NCI-H1417 (cell line): ENCODE data around the gene ABHD16B.
"Not testable (repeated sequence)": the region's sequence is repeated elsewhere in the genome, so short reads cannot be mapped to it uniquely, and the experiment has no call there.

Source experiments
- DNase-seq, 3 experiments: peaks; one replicate each; lab custom pipeline; 2025; lab: John Stamatoyannopoulos, UW

ABHD16B gene

DNA sequence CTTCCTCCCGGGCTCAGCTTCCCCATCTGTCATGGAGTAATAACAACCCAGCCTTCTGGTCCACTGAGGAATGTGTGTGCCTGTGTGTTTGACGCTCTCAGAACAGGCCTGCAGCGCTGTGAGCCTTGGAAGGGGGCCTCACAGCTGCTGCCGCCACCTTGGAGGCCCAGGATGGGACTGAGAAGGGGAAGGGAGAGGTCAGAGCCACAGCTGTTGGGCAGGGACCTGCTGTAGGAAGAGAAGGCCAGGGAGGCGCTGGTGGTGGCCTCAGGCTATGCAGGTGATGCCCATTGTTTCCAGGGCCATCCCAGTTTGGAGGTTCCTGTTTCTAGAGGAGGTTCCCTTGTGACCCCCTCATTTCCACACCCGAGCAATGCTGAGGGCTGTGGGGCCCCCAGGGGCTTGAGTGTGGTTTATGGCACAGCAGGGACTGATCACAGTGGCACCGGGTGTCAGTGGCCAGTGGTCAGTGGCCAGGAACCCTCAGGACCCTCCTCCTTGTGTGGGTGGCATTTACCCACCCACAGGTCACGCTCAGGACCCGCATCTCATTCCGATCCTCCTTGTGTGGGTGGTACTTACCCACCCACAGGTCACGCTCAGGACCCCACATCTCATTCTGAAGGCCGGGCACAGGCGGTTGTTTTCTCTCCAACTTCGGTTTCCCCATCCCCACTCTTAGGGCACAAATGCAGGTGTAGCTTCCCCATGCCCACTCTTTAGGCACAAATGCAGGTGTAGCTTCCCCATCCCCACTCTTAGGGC lies 17.8 kb downstream of the ABHD16B start:
- no peak for DNase-seq

DNA sequence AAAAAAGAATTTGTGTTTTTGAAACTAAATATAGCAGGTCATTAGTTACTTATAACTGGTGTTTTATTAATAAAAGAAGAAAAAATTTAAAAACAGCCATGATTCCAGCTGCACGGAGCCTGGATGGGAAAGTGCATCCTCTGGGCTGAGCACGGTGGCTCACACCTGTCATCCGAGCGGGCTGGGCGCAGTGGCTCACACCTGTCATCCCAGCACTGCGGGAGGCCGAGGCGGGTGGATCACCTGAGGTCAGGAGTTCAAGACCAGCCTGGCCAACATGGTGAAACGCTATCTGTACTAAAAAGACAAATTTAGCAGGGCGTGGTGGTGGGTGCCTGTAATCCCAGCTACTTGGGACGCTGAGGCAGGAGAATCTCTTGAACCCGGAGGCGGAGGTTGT lies 19.6 kb downstream of the ABHD16B start:
- not testable (repeated sequence) for DNase-seq

- DNase-seq = no peak
Observed at GRCh38 chr20:63881451-63882226, 20.3 kb downstream of the ABHD16B start.

DNA sequence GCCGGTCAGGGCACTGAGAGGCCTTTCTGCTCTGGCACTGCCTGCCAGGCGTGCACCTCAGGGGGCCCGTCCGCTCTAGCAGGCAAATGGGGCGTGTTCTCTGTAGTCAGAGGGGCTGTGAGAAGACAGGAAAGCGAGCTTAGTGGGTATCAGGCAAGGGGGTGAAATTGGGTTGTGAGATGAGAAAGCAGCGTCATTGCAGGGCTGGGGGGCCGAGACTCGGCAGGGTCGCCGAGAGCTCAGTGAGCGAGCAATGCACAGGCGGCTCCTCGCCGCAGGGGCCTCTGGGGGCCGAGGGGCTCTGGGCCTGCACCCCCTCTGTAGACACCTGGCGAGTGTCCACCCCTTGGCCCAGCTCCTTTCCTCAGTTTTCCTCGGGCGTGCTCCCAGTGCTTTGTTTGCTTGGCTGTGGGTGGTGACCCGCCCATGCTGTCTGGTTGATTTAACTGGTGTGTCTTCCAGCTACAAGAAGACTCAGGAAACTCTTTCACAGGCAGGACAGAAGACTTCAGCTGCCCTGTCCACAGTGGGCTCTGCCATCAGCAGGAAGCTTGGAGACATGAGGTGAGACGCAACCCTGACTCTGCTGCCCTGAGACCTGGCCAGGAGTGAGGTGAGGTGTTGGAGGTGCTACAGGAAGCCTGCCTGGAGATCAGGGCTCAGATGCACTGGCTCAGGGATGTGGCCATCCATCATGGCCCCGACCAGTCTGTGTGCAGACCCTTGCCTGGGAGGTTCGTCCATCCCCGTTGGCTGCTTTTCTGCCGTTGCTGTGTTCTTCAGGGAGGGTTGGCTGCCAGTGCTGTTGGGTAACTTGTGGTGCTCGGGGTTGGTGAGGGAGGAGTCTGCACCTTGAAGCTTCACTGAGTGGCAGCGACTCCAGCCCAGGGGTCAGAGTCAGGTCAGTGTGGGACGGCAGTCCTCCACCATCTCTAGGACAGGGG lies 21.2 kb downstream of the ABHD16B start:
- no peak for DNase-seq

DNA sequence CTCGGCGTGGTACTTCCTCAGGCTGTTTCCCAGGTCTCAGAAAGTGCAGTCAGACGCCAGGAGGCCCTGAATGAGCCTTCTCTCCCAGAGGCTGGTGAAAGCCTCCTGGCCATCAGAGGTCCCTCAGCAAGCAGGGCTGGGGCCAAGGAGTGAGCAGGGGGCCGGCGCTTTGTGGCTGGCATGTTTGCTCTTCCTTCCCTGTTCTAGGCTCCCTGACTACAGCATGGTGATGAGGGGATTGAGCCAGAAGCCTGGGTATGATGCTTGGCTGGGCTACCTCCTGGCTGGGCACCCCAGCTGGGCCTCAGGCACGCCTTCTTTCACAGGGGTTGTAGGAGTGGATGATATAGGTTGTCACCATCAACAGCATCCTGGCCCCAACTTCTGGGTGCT lies 21.9 kb downstream of the ABHD16B start:
- no peak for DNase-seq

DNA sequence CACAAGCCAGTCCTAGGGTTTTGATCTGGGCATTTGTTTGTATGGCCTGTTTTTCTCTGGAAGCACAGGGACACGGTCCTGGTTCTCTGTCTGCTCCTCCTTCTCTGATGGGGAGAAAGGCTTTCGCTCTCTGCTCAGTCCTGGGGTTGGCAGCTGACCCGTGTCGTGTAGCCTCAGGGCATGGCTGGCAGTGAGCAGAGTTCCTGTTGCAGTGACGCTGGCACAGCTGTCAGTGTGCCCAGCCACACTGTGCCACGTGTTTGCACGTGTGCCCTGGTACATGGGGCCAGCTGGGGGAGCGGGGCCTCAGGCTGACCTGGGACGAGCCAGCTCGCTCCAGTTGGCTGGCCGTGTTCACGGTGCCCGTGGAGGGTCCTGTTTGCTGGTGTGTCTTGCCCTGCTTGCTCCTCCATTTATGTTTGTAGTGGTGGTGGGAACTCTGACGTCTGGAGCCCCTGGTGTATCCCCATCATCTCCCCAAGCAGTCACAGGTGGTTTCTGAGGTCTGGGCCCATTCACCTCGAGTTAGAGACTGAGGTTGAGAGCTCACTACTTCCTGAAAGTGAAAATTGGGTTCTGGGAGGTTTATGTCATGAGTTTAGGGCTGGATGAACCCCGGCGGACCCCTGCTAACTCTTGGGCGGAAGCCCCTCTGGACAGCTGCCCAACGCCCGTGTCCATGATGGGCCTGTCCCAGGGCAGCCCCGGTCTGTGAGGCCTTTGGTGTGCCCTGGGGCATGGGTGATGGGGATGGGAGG lies 23.4 kb downstream of the ABHD16B start:
- no peak for DNase-seq

DNA sequence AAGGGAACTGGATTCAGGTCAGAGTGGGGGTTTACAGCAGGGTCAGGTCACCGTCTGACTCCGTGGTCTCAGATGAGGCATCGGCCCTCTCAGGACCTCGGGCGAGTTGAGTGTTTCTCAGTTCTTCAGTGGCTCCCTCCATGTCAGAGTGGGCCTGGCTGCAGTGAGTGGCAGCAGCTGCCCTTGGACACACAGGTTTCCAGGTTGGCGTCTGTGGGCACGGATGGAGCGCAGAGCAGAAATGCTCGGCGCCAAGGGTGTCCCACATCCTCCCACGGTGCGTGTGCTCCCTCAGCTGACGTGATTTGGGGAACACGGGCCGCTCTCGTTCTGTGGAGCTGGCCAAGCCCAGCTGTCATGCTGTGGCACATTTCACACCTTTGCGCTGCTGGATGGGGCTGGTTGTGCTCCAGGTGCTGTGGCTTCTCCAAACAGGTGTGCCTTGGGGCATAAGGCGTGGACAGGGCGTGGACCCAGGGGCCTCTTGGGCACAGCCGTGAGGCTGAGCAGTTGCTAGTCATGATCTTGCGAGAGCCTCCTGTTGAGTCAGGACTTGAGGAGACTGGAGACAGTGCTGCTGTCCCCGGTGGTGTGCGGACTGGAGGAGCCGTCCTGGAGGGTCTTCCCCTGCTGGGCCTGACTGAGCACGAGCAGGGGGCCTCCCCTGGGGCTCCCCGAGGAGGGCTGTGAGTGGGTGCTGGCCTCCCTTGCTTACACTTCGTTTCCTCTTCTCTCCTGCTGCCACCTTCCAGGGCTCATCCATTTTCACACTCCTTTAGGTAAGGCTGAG lies 24.2 kb downstream of the ABHD16B start:
- no peak for DNase-seq

DNA sequence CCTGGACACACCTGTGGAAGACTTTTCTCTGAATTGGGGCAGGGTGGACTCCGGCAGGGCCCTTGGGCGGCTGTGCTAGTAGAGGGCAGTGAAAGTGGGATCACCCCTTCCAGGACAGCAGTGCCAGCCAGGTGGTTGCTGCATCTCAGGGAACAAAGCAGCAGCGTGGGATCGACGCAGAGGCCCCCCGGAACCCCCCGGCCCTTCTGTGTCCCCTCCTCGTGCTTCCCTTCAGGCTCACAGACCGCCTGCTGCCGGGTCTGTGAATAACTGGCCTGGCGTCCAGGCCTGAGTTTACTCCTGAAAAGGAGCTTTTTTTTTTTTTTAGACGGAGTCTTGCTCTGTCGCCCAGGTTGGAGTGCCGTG lies 24.7 kb downstream of the ABHD16B start:
- no peak for DNase-seq

DNA sequence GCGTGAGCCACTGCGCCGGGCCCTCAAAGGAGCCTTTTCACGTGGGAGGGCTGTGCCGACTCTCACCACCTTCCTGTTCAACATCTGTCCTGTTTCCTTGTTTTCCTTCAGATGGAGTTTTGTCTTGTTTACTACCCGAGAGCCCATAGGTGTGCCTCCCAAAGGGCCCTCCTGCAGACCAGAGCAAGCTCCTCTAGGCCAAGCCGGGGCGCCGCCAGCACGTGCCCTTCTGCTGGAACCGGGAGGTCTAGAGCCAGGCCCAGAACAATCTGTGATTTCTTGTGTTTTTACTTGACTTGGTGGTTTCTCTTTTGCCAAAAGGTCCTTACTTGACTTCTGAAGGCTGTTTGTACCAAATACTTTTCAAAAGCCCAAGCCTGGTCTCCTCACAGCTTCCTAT lies 25.6 kb downstream of the ABHD16B start:
- no peak for DNase-seq

- DNase-seq = no peak
Observed at GRCh38 chr20:63889241-63890200, 28.2 kb downstream of the ABHD16B start.

DNA sequence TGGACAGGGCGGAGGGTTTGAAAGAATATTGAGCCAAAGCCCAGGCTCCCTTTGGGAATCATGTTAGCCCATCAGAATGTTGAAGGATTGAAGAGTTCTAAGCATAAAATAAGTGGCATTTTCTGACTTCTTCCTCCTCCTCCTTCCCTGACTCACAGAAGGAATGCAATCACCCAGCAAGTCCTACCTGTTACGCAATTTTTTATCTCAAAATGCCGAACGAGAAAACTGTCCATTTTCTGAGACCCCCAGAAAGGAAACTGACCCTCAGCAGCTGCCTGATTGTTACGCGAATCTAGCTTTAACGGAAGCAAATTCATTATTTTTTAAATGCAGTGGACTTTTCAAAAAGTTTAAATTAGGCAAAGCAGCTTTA lies 28.9 kb downstream of the ABHD16B start:
- DNase-seq = no peak

DNA sequence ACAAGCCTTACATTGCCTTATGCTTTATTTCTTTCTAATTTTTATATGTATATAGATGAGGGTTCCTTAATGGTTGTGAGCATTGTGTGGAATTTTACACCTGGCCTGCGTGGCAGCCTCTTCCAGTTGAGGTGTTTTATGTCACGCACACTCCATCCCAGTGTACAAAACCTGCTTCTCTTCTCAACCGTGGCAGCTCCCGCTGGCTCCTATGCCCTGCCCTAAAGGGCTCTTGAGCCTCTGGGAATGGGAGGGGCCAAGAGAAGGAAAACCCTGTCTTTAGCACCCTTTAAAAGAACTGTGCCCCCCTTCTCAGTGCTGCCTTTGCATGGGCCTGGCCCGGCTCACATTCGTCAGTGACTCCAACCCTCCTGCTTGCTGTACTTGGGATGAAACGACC lies 29.3 kb downstream of the ABHD16B start:
- peak in 1 of 3 experiments; percentile 82 for DNase-seq

GRCh38 chr20:63891061-63892002 lies 30.0 kb downstream of the ABHD16B start:
- peak in 1 of 3 experiments; percentile 35 for DNase-seq

GRCh38 chr20:63892402-63892801 lies 31.1 kb downstream of the ABHD16B start:
- DNase-seq = no peak

DNA sequence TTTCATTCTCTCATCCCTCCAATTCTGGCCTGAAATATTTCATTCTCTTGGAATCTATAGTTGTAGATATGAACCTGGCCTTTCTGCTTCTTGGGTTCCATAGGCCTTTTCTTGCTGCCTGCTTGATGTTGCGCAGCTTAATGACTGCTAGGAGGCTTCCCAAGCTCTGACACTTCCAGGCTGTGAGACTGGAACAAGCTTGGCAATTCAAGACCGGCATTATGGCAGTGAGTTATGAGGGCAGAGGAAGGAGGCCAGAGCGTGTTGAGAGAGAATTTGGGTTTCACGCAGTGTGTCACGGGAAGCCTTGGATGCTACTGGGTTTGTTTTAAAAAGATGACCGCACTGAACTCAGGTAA lies 32.7 kb downstream of the ABHD16B start:
- peak in 1 of 3 experiments; percentile 51 for DNase-seq

GRCh38 chr20:63894358-63895201 lies 33.3 kb downstream of the ABHD16B start, which contains the start of gene DNAJC5:
DNAJC5 (plus strand) TSS chr20:63895126; CDS start chr20:63928346, 33,220 bp downstream.
- peak; percentile 96 to 99 (median 98) for DNase-seq

- DNase-seq = peak in 2 of 3 experiments; percentile 44 to 60
Observed at GRCh38 chr20:63895202-63895951, 34.1 kb downstream of the ABHD16B start.
